Natural killer cell treated with Interleukin-12 subunit alpha and Interleukin-12 subunit beta and Interleukin-15 and Interleukin-18, amount 100 ng/mL, for 72 hours (primary cell): ENCODE measurements around the gene CSMD2. TPM values are rescaled to one million over a fixed set of nuclear protein-coding genes. Genes with fewer than 3 reads are reported as not detected.

Experiments
- ATAC-seq, 2 donors: fragments of 150-1000 bp; cut with Tn5 transposase in 1 of 2; sonication (Bioruptor Pico), chemical (Tn5 transposase) in 1 of 2; 2 replicates each; pipeline ENCODE4 v1.10.0; 2021
- DNase-seq: peaks from one replicate; pipeline ENCODE4 v3.0.0; 2022; ENCODE audit warnings: low spot score
- H3K27ac Mint-ChIP-seq, 2 donors: 1 replicate in 1 of 2; 2 replicates in 1 of 2; pipeline ENCODE4 v1.8.0; 2022; ENCODE audit warnings: mixed read lengths in 2 of 2, mild to moderate bottlenecking in 1 of 2, moderate library complexity in 1 of 2
- H3K27me3 Mint-ChIP-seq, 2 donors: 1 replicate in 1 of 2; 2 replicates in 1 of 2; pipeline ENCODE4 v1.8.0; 2022; ENCODE audit warnings: mixed read lengths in 2 of 2
- H3K36me3 Mint-ChIP-seq: one replicate; pipeline ENCODE4 v1.8.0; 2022; ENCODE audit warnings: mixed read lengths
- H3K4me1 Mint-ChIP-seq, 2 donors: 1 replicate in 1 of 2; 2 replicates in 1 of 2; pipeline ENCODE4 v1.8.0; 2022; ENCODE audit warnings: low read depth in 2 of 2, mixed read lengths in 2 of 2, mild to moderate bottlenecking in 1 of 2
- H3K4me3 Mint-ChIP-seq: one replicate; pipeline ENCODE4 v1.8.0; 2022; ENCODE audit warnings: mixed read lengths
- H3K9me3 Mint-ChIP-seq: 2 replicates; pipeline ENCODE4 v1.8.0; 2022; ENCODE audit warnings: mixed read lengths
- total RNA-seq, 2 donors: library from RNA; stranded (reverse); gene quantifications; one replicate each; pipeline ENCODE4 v1.2.3, GENCODE V29; 2022

The CSMD2 gene
- total RNA-seq, 2 donors from 2014 or later, result not detected

GRCh38 chr1:33826311-33826710 lies 338.7 kb downstream of the CSMD2 start:
- H3K4me1 Mint-ChIP-seq, result no peaks in the 10 kb centered on the region
- no peaks in the 10 kb centered on the region for H3K36me3 Mint-ChIP-seq
- H3K27me3 Mint-ChIP-seq, result peaks cover 14 to 16% of the 10 kb centered on the region in 2 donors
- DNase-seq (no peak), ATAC-seq (no peak)
- H3K27ac Mint-ChIP-seq, result no peak overlapping the region
- H3K9me3 Mint-ChIP-seq, result no peaks in the 10 kb centered on the region
- no peak overlapping the region for H3K4me3 Mint-ChIP-seq

GRCh38 chr1:33825506-33825905 lies 339.5 kb downstream of the CSMD2 start:
- Mint-ChIP-seq H3K36me3 (no peaks in the 10 kb centered on the region), H3K4me1 (no peaks in the 10 kb centered on the region), H3K27me3 (peaks cover 16 to 17% of the 10 kb centered on the region in 2 donors), H3K4me3 (no peak overlapping the region), H3K9me3 (no peaks in the 10 kb centered on the region), H3K27ac (no peak overlapping the region)
- DNase-seq (no peak), ATAC-seq (no peak)

GRCh38 chr1:33824971-33825370 lies 340.1 kb downstream of the CSMD2 start:
- Mint-ChIP-seq H3K27me3 (peaks cover 16 to 22% of the 10 kb centered on the region in 2 donors), H3K4me1 (no peaks in the 10 kb centered on the region), H3K4me3 (no peak overlapping the region)

GRCh38 chr1:33824321-33824720 lies 340.7 kb downstream of the CSMD2 start:
- Mint-ChIP-seq H3K9me3 (no peaks in the 10 kb centered on the region), H3K4me1 (no peaks in the 10 kb centered on the region), H3K27ac (no peak overlapping the region), H3K36me3 (no peaks in the 10 kb centered on the region), H3K27me3 (peaks cover 14 to 26% of the 10 kb centered on the region in 2 donors), H3K4me3 (no peak overlapping the region)
- DNase-seq (no peak), ATAC-seq (no peak)

More at GRCh38 chr1:33824971-33825370, 340.1 kb downstream of the CSMD2 start:
- no peaks in the 10 kb centered on the region for H3K9me3 Mint-ChIP-seq
- H3K36me3 Mint-ChIP-seq, result no peaks in the 10 kb centered on the region
- no peak for DNase-seq
- no peak overlapping the region for H3K27ac Mint-ChIP-seq
- ATAC-seq, result no peak

- no peaks in the 10 kb centered on the region for H3K4me1 Mint-ChIP-seq
- DNase-seq (no peak), ATAC-seq (no peak)
Measured at GRCh38 chr1:33823830-33824229, 341.2 kb downstream of the CSMD2 start.

GRCh38 chr1:33823401-33823800 lies 341.6 kb downstream of the CSMD2 start:
- H3K4me3 Mint-ChIP-seq, result no peak overlapping the region
- DNase-seq (no peak), ATAC-seq (no peak)
- H3K4me1 Mint-ChIP-seq, result no peaks in the 10 kb centered on the region
- H3K27ac Mint-ChIP-seq, result no peak overlapping the region
- H3K27me3 Mint-ChIP-seq, result peaks cover 13 to 21% of the 10 kb centered on the region in 2 donors
- H3K36me3 Mint-ChIP-seq, result no peaks in the 10 kb centered on the region
- H3K9me3 Mint-ChIP-seq, result no peaks in the 10 kb centered on the region

More at GRCh38 chr1:33823830-33824229, 341.2 kb downstream of the CSMD2 start:
- H3K36me3 Mint-ChIP-seq, result no peaks in the 10 kb centered on the region
- H3K27ac Mint-ChIP-seq, result no peak overlapping the region
- no peak overlapping the region for H3K4me3 Mint-ChIP-seq
- no peaks in the 10 kb centered on the region for H3K9me3 Mint-ChIP-seq
- H3K27me3 Mint-ChIP-seq, result peaks cover 13 to 24% of the 10 kb centered on the region in 2 donors

- peaks cover 11 to 21% of the 10 kb centered on the region in 2 donors for H3K27me3 Mint-ChIP-seq
- DNase-seq (no peak), ATAC-seq (no peak)
- H3K27ac Mint-ChIP-seq, result no peak overlapping the region
- no peaks in the 10 kb centered on the region for H3K9me3 Mint-ChIP-seq
- no peaks in the 10 kb centered on the region for H3K36me3 Mint-ChIP-seq
- no peaks in the 10 kb centered on the region for H3K4me1 Mint-ChIP-seq
- H3K4me3 Mint-ChIP-seq, result no peak overlapping the region
Measured at GRCh38 chr1:33822396-33822795, 342.6 kb downstream of the CSMD2 start.

GRCh38 chr1:33821291-33821690 lies 343.7 kb downstream of the CSMD2 start:
- H3K4me3 Mint-ChIP-seq, result no peak overlapping the region
- H3K9me3 Mint-ChIP-seq, result no peaks in the 10 kb centered on the region
- no peaks in the 10 kb centered on the region for H3K4me1 Mint-ChIP-seq
- H3K27ac Mint-ChIP-seq, result no peak overlapping the region
- H3K36me3 Mint-ChIP-seq, result no peaks in the 10 kb centered on the region
- ATAC-seq (no peak), DNase-seq (no peak)
- H3K27me3 Mint-ChIP-seq, result peaks cover 5 to 21% of the 10 kb centered on the region in 2 donors

- Mint-ChIP-seq H3K36me3 (no peaks in the 10 kb centered on the region), H3K27me3 (peaks cover 5 to 21% of the 10 kb centered on the region in 2 donors), H3K9me3 (no peaks in the 10 kb centered on the region), H3K4me3 (no peak overlapping the region), H3K27ac (no peak overlapping the region), H3K4me1 (no peaks in the 10 kb centered on the region)
- DNase-seq (no peak), ATAC-seq (no peak)
Measured at GRCh38 chr1:33820804-33821203, 344.2 kb downstream of the CSMD2 start.

GRCh38 chr1:33819913-33820311 lies 345.1 kb downstream of the CSMD2 start:
- Mint-ChIP-seq H3K27me3 (peaks cover 9 to 29% of the 10 kb centered on the region in 2 donors), H3K36me3 (no peaks in the 10 kb centered on the region), H3K27ac (no peak overlapping the region), H3K9me3 (no peaks in the 10 kb centered on the region), H3K4me1 (no peaks in the 10 kb centered on the region), H3K4me3 (no peak overlapping the region)
- no peak for DNase-seq
- no peak for ATAC-seq

GRCh38 chr1:33819290-33819912 lies 345.6 kb downstream of the CSMD2 start:
- H3K36me3 Mint-ChIP-seq, result no peaks in the 10 kb centered on the region

GRCh38 chr1:33818071-33818470 lies 347.0 kb downstream of the CSMD2 start:
- no peaks in the 10 kb centered on the region for H3K9me3 Mint-ChIP-seq
- H3K36me3 Mint-ChIP-seq, result no peaks in the 10 kb centered on the region
- no peak for ATAC-seq
- no peaks in the 10 kb centered on the region for H3K4me1 Mint-ChIP-seq
- H3K4me3 Mint-ChIP-seq, result no peak overlapping the region
- peaks cover 22 to 43% of the 10 kb centered on the region in 2 donors for H3K27me3 Mint-ChIP-seq
- DNase-seq, result no peak
- no peak overlapping the region for H3K27ac Mint-ChIP-seq

More at GRCh38 chr1:33819290-33819912, 345.6 kb downstream of the CSMD2 start:
- ATAC-seq (no peak), DNase-seq (no peak)
- peaks cover 14 to 34% of the 10 kb centered on the region in 2 donors for H3K27me3 Mint-ChIP-seq
- no peak overlapping the region for H3K27ac Mint-ChIP-seq
- no peaks in the 10 kb centered on the region for H3K4me1 Mint-ChIP-seq
- no peaks in the 10 kb centered on the region for H3K9me3 Mint-ChIP-seq
- no peak overlapping the region for H3K4me3 Mint-ChIP-seq

GRCh38 chr1:33815061-33815460 lies 350.0 kb downstream of the CSMD2 start:
- Mint-ChIP-seq H3K27me3 (peaks cover 20 to 27% of the 10 kb centered on the region in 2 donors), H3K4me3 (no peak overlapping the region), H3K4me1 (no peaks in the 10 kb centered on the region), H3K27ac (no peak overlapping the region), H3K36me3 (no peaks in the 10 kb centered on the region), H3K9me3 (no peaks in the 10 kb centered on the region)
- no peak for DNase-seq
- ATAC-seq, result no peak

- Mint-ChIP-seq H3K27ac (no peak overlapping the region), H3K4me3 (no peak overlapping the region), H3K27me3 (peaks cover 20 to 22% of the 10 kb centered on the region in 2 donors), H3K9me3 (no peaks in the 10 kb centered on the region), H3K36me3 (no peaks in the 10 kb centered on the region), H3K4me1 (no peaks in the 10 kb centered on the region)
- ATAC-seq (no peak), DNase-seq (no peak)
Measured at GRCh38 chr1:33814166-33814565, 350.9 kb downstream of the CSMD2 start.

- Mint-ChIP-seq H3K9me3 (peaks cover 6% of the 10 kb centered on the region), H3K4me1 (no peaks in the 10 kb centered on the region), H3K36me3 (peaks cover 14% of the 10 kb centered on the region), H3K27ac (no peak overlapping the region), H3K4me3 (no peak overlapping the region), H3K27me3 (peaks cover 30 to 43% of the 10 kb centered on the region in 2 donors)
- no peak for ATAC-seq
- no peak for DNase-seq
Measured at GRCh38 chr1:33810571-33810970, 354.5 kb downstream of the CSMD2 start.
